ENCODE results near the gene OTUD1. TPM values are rescaled to one million over a fixed set of nuclear protein-coding genes. Genes with fewer than 3 reads are reported as not detected.
A peak's percentile ranks its signal among the peaks of the same experiment; 100 is the strongest.

The OTUD1 gene
- total and polyA plus RNA-seq, 2 of the 4 experiments (the other 2 are of a cell fraction), result 1.3 to 1.4 TPM

DNA sequence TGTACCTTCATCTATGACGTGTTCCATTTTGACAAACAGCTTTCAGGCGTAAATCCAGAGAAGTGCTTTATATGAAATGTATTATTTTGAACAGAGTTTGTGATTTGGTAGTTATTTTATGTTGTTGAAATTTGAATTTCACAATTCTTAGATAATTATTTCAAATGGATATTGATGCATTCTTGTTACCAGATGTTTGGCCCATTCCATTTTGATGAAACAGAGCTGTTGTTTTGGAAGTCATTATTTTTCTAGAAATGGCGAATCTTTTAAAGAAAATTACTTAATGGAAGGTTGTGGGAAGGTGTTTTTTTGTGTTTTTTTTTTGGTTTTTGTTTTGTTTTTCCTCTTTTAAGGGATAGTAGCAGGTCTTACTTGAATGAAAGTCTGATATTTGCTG lies 2.4 kb downstream of the OTUD1 start:
- Histone ChIP-seq H3K9ac (ENCODE audit: low read depth, low read length) (no peak overlapping the region; the same call in 1 of the 2 replicates), H3K4me3 (ENCODE audit: insufficient read depth, low read depth, low read length) (peak overlapping the region; percentile 37), H2AK5ac (ENCODE audit: low read depth, low read length) (no peak overlapping the region), H2AK9ac (replicated peaks; ENCODE audit: low read depth, low read length, poor library complexity) (no peak overlapping the region), H4K5ac (ENCODE audit: low read depth, low read length) (no peak overlapping the region), H4K20me1 (ENCODE audit: insufficient read depth, low read length) (peaks cover 23% of the 10 kb centered on the region; the same call in 1 of the 2 replicates), H2AFZ (replicated peaks; ENCODE audit: low read length, poor library complexity) (no peak overlapping the region), H3K18ac (ENCODE audit: low read depth, low read length) (no peak overlapping the region), H3K36me3 (ENCODE audit: control insufficient read depth, insufficient read depth, low read length) (no peaks in the 10 kb centered on the region; the same call in 1 of the 2 replicates), H4K8ac (ENCODE audit: low read depth in 2 of 2, low read length in 2 of 2) (no peak overlapping the region), H2BK20ac (ENCODE audit: low read depth, low read length) (no peak overlapping the region), H3K14ac (replicated peaks; ENCODE audit: low read depth, low read length) (no peak overlapping the region), H3K27ac (ENCODE audit: insufficient read depth, low read length) (no peak overlapping the region), H3K56ac (ENCODE audit: extremely low read depth, insufficient read depth, low read length) (no peak overlapping the region), H2BK15ac (ENCODE audit: low read depth, low read length) (no peak overlapping the region), H3K23ac (ENCODE audit: low read depth, low read length) (no peak overlapping the region), H3K79me1 (ENCODE audit: low read depth in 1 of 2, low read length in 2 of 2) (peaks cover 12 to 32% of the 10 kb centered on the region in 2 experiments), H3K4ac (ENCODE audit: low read depth, low read length) (no peak overlapping the region), H3K9me3 (ENCODE audit: control insufficient read depth, insufficient read depth, low read length) (no peaks in the 10 kb centered on the region), H2BK120ac (ENCODE audit: low read depth, low read length) (no peak overlapping the region), H2BK5ac (ENCODE audit: low read depth, low read length, poor library complexity, severe bottlenecking) (no peak overlapping the region), H4K91ac (ENCODE audit: insufficient read depth, low read depth, low read length) (no peak overlapping the region), H3K4me2 (ENCODE audit: low read depth, low read length) (peak overlapping the region; percentile 88; the same call in 1 of the 2 replicates), H3K4me1 (ENCODE audit: control insufficient read depth, insufficient read depth, low read length) (no peaks in the 10 kb centered on the region; the same call in 1 of the 2 replicates), H3K27me3 (ENCODE audit: control insufficient read depth, insufficient read depth, low read length) (no peaks in the 10 kb centered on the region), H3K9me1 (ENCODE audit: insufficient read depth, low read length) (peaks cover 5% of the 10 kb centered on the region)
- CTCF ChIA-PET, result interaction anchor here (0.6 kb wide), 1 partner anchor 356 kb away, joined by 3 read pairs; no protein-coding TSS in a partner anchor
- DNase-seq (no peak), ATAC-seq (ENCODE audit: low read depth) (no peak)
- POLR2A ChIA-PET (ENCODE audit: unreplicated experiment), result no interaction called here
- BruUV-seq (replicated peaks), result TSS peak; percentile 66
- no peak for TF ChIP-seq MAZ (IDR thresholded peaks at IDR 0.05; ENCODE audit: borderline replicate concordance, low read depth, low read length)
- TF ChIP-seq, protein P1, sequence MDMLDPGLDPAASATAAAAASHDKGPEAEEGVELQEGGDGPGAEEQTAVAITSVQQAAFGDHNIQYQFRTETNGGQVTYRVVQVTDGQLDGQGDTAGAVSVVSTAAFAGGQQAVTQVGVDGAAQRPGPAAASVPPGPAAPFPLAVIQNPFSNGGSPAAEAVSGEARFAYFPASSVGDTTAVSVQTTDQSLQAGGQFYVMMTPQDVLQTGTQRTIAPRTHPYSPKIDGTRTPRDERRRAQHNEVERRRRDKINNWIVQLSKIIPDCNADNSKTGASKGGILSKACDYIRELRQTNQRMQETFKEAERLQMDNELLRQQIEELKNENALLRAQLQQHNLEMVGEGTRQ (IDR thresholded peaks at IDR 0.05; ENCODE audit: low read depth, low read length), result no peak
- TF ChIP-seq, protein P2, sequence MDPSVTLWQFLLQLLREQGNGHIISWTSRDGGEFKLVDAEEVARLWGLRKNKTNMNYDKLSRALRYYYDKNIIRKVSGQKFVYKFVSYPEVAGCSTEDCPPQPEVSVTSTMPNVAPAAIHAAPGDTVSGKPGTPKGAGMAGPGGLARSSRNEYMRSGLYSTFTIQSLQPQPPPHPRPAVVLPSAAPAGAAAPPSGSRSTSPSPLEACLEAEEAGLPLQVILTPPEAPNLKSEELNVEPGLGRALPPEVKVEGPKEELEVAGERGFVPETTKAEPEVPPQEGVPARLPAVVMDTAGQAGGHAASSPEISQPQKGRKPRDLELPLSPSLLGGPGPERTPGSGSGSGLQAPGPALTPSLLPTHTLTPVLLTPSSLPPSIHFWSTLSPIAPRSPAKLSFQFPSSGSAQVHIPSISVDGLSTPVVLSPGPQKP (IDR thresholded peaks at IDR 0.05; ENCODE audit: borderline replicate concordance, low read depth, low read length), result no peak
- TF ChIP-seq CEBPB (IDR thresholded peaks at IDR 0.05; ENCODE audit: low read depth, low read length), result no peak
- no peak for TF ChIP-seq FOS (IDR thresholded peaks at IDR 0.05; ENCODE audit: low read depth, low read length)
- TF ChIP-seq RCOR1 (IDR thresholded peaks at IDR 0.05; ENCODE audit: insufficient replicate concordance, low read length), result no peak
- TF ChIP-seq BHLHE40 (IDR thresholded peaks at IDR 0.05; ENCODE audit: low read depth, low read length), result no peak
- intact Hi-C loops (cut with micrococcal nuclease) (loop anchor here (2.0 kb wide), 1 partner anchor 96 kb away; the partner anchor contains the start of gene C10orf67), dilution Hi-C loops (cut with HindIII; ENCODE audit: low sequenced_read_pairs, unreplicated experiment) (no loop called here), in situ Hi-C loops (cut with MboI; ENCODE audit: low sequenced_read_pairs) (no loop called here)
- 100% methylated on average over 1 of the region's 3 CpGs for WGBS, 2 experiments (ENCODE audit: extremely low coverage in 2 of 2, insufficient read length in 1 of 2)

All from IMR-90 (cell line).